Occipital lobe (tissue), 2 donors: ENCODE data around the gene CTXN3. TPM values are rescaled to one million over a fixed set of nuclear protein-coding genes. Genes with fewer than 3 reads are reported as not detected.
"Not testable (repeated sequence)": the region's sequence is repeated elsewhere in the genome, so short reads cannot be mapped to it uniquely, and the experiment has no call there.

Experiments used
- DNase-seq: peaks from one replicate; lab custom pipeline; 2025; lab: John Stamatoyannopoulos, UW
- total RNA-seq: library from RNA; depleted of rRNA; stranded (reverse); fragments of >200 nt; gene quantifications from one replicate; pipeline ENCODE4 v1.2.3, GENCODE V29; 2014

Gene CTXN3
- total RNA-seq, 1 donor from 2014 or later: 1.1 TPM

GRCh38 chr5:127650649-127651048, 1.8 kb downstream of the CTXN3 start:
- DNase-seq: no peak

GRCh38 chr5:127652952-127653611, 4.2 kb downstream of the CTXN3 start:
- no peak for DNase-seq

- DNase-seq: no peak
These were observed 7.9 kb downstream of the CTXN3 start for GRCh38 chr5:127656825-127657224.

GRCh38 chr5:127660047-127660733, 11.3 kb downstream of the CTXN3 start:
- no peak for DNase-seq

- DNase-seq: no peak
These were observed 15.2 kb downstream of the CTXN3 start for GRCh38 chr5:127664093-127664492.

- no peak for DNase-seq
These were observed 16.8 kb downstream of the CTXN3 start for GRCh38 chr5:127665641-127666040.

- no peak for DNase-seq
These were observed 17.3 kb downstream of the CTXN3 start for GRCh38 chr5:127666043-127666716.

GRCh38 chr5:127667926-127668325, 19.0 kb downstream of the CTXN3 start:
- no peak for DNase-seq

DNA sequence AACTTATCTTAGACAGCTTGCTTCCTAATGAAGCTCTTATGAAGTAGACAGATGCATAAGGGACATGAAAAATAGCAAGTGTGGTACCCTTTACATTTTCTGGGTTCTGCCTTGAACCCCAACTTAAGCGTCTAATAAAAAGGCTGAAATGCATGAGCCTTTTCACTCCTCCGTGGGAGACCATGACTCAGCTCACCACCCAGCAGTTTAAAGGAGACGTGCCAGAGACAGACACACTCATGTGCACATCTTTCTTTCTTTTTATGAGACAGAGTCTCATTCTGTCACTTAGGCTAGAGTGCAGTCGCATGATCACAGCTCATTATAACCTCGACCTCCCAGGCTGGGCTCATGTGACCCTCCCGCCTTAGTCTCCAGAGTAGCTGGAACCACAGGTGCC, 22.3 kb downstream of the CTXN3 start:
- DNase-seq: no peak

- no peak for DNase-seq
These were observed 24.4 kb downstream of the CTXN3 start for GRCh38 chr5:127673117-127673800.

GRCh38 chr5:127676951-127677350, 28.1 kb downstream of the CTXN3 start:
- not testable (repeated sequence) for DNase-seq

DNA sequence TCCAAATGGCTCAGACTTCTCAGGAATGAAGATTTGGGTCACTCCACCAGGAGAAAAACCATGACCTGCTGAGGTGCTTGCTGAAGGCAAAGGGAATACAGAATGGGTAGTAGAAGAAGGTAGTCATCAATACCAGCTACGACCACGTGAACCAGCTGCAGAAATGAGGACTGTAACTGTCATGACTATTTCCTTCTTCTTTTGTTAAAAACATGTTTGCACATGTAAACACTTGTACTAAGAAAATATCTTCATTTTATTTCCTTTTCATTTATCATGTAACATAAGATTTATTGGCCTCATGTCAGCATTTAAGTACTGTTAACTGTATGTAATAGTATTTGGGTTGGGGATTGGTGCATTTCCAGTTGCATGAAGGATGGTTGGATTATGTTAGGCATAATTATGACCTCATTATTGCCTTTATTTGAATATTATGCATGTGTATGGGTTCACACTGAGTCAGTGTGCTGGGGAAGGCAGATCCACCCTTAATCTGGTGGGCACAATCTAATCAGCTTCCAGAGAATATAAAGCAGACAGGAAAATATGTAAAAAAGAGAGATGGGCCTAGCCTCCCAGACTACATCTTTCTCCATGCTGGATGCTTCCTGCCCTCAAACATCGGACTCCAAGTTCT, 30.9 kb downstream of the CTXN3 start:
- DNase-seq: not testable (repeated sequence)

DNA sequence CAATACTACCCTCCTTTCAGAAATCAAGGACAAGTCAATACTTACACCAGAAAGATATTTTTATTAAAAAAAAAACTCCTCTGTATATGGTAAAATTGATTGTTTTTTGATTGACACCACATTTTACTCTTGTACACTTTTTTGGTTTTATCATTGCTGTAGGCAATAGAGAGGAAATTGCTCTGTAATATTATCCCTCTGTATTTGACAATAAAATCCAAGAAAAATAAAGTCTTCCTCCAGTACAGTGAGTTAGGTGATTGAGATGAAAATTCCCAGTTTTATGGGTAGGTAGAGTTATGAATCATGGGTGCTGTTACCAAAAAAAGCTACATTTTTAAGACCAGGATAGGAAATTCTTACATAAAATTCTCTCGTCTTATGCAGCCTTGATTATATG, 31.7 kb downstream of the CTXN3 start:
- DNase-seq: no peak

GRCh38 chr5:127683008-127683407, 34.1 kb downstream of the CTXN3 start:
- no peak for DNase-seq

GRCh38 chr5:127684726-127685467, 36.0 kb downstream of the CTXN3 start:
- no peak for DNase-seq

- DNase-seq: no peak
These were observed 36.8 kb downstream of the CTXN3 start for GRCh38 chr5:127685662-127686061.

- no peak for DNase-seq
These were observed 37.5 kb downstream of the CTXN3 start for GRCh38 chr5:127686424-127686823.

DNA sequence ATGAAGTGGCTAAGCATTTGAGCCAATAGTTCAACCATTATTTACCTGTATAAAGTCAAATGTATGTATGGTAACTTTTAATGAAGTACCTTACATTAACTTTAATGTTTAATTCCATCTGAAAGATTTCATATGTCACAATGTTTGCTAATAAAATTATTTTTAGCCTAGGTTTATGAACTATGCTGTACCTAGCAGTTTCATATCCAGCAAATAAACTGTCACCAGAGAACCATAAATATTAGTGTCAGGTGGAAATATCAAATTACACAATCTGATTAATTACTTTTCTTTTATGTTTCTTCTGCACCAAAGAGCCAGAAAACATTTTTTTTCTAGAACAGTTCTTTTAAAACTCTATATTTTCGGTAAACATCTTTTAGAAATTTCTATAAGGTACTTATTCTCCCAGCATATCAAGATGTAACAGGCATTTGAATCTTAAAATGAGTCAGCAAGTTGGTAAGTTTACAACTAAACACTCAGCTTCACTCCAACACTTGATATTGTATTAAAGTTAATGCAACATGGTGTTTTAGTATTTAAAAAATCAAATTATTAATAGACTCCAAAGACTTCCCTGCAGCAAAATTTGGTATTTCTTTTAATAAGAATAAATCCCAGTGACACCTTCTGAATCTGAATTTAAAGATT, 45.8 kb downstream of the CTXN3 start:
- DNase-seq: no peak

DNA sequence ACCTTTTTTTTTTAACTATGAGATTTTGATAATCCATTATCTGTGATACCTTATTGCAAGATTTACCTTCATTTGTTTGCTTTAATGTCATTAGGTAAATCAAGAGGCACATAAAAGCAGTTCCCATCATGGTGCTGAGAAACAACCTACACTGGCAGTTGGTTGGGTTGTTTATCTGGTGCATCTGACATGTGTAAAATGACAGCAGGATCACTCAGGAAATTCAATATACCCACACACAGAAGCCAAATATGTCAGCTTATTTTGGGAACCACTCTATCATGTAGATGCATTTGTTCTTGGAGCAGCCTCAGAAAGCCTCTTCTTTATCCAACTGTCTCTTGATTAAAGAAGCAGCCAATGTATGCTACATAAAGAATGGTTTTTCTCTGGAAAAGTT, 46.5 kb downstream of the CTXN3 start:
- DNase-seq: no peak

- no peak for DNase-seq
These were observed 47.8 kb downstream of the CTXN3 start for GRCh38 chr5:127696683-127697082.
